Skeletal muscle tissue (tissue), 1 donor: ENCODE data around the gene CAPNS2. TPM values are rescaled to one million over a fixed set of nuclear protein-coding genes. Genes with fewer than 3 reads are reported as not detected.

ENCODE experiments used
- total RNA-seq: library from RNA; depleted of rRNA; stranded (reverse); fragments of >200 nt; gene quantifications from one replicate; pipeline ENCODE4 v1.2.3, GENCODE V29; 2014

CAPNS2 gene
- total RNA-seq, 1 donor from 2014 or later, result not detected

Other genes starting within 250 kb of the CAPNS2 start
- not detected for gene IRX6, start 242.5 kb upstream of the CAPNS2 start, total RNA-seq
- gene MMP2, start 87.5 kb upstream of the CAPNS2 start, total RNA-seq, result 194 TPM
- gene LPCAT2, start 57.6 kb upstream of the CAPNS2 start, total RNA-seq, result 24.5 TPM
- gene SLC6A2, start 89.3 kb downstream of the CAPNS2 start, total RNA-seq, result 1.0 TPM